ENCODE data around the gene ALPP. TPM values are rescaled to one million over a fixed set of nuclear protein-coding genes. Genes with fewer than 3 reads are reported as not detected.
"Not testable (repeated sequence)": the region's sequence is repeated elsewhere in the genome, so short reads cannot be mapped to it uniquely, and the experiment has no call there.

ALPP gene
- total and polyA plus RNA-seq, 2 experiments from 2014 or later = not detected

- Histone ChIP-seq H3K9me3 (ENCODE audit: low read depth) (no peaks in the 10 kb centered on the region), H3K27ac (no peak overlapping the region), H3K4me3 (no peak overlapping the region), H3K4me1 (ENCODE audit: low read depth) (no peaks in the 10 kb centered on the region), H3K36me3 (no peaks in the 10 kb centered on the region), H3K27me3 (no peaks in the 10 kb centered on the region)
- DNase-seq (ENCODE audit: low read depth in 1 of 2, low spot score in 1 of 2) = no peak
- TF ChIP-seq CTCF (IDR thresholded peaks at IDR 0.05; ENCODE audit: low read depth, low read length) = no peak
These were observed 41.4 kb upstream of the ALPP start for GRCh38 chr2:232336981-232337720.

- not testable (repeated sequence) for H3K27ac ChIP-seq; H3K27me3 ChIP-seq; H3K4me3 ChIP-seq; H3K36me3 ChIP-seq; H3K9me3 ChIP-seq (ENCODE audit: low read depth); H3K4me1 ChIP-seq (ENCODE audit: low read depth); DNase-seq (ENCODE audit: low read depth in 1 of 2, low spot score in 1 of 2)
These were observed 40.3 kb upstream of the ALPP start for GRCh38 chr2:232338094-232338758.

- Histone ChIP-seq H3K27me3 (no peaks in the 10 kb centered on the region), H3K4me3 (no peak overlapping the region), H3K27ac (no peak overlapping the region), H3K4me1 (ENCODE audit: low read depth) (no peaks in the 10 kb centered on the region), H3K9me3 (ENCODE audit: low read depth) (no peaks in the 10 kb centered on the region), H3K36me3 (no peaks in the 10 kb centered on the region)
- DNase-seq (ENCODE audit: low read depth in 1 of 2, low spot score in 1 of 2) = no peak
- no peak for TF ChIP-seq CTCF (IDR thresholded peaks at IDR 0.05; ENCODE audit: low read depth, low read length)
These were observed 39.8 kb upstream of the ALPP start for GRCh38 chr2:232338759-232339106.

- H3K27ac ChIP-seq = no peak overlapping the region
- no peaks in the 10 kb centered on the region for H3K36me3 ChIP-seq
- no peak overlapping the region for H3K4me3 ChIP-seq
- DNase-seq (ENCODE audit: low read depth in 1 of 2, low spot score in 1 of 2) = no peak
- TF ChIP-seq CTCF (IDR thresholded peaks at IDR 0.05; ENCODE audit: low read depth, low read length) = peak; percentile 14
- no peaks in the 10 kb centered on the region for H3K27me3 ChIP-seq
- H3K4me1 ChIP-seq (ENCODE audit: low read depth) = no peaks in the 10 kb centered on the region
- H3K9me3 ChIP-seq (ENCODE audit: low read depth) = no peaks in the 10 kb centered on the region
These were observed 39.1 kb upstream of the ALPP start for GRCh38 chr2:232339121-232340081.

GRCh38 chr2:232340171-232340935 lies 38.2 kb upstream of the ALPP start:
- H3K36me3 ChIP-seq = no peaks in the 10 kb centered on the region
- no peak overlapping the region for H3K27ac ChIP-seq
- H3K4me1 ChIP-seq (ENCODE audit: low read depth) = no peaks in the 10 kb centered on the region
- no peak for DNase-seq (ENCODE audit: low read depth in 1 of 2, low spot score in 1 of 2)
- H3K9me3 ChIP-seq (ENCODE audit: low read depth) = no peaks in the 10 kb centered on the region
- TF ChIP-seq CTCF (IDR thresholded peaks at IDR 0.05; ENCODE audit: low read depth, low read length) = no peak
- H3K27me3 ChIP-seq = no peaks in the 10 kb centered on the region
- no peak overlapping the region for H3K4me3 ChIP-seq

Measured in cardiac muscle cell (in vitro differentiated cells and primary cell).